KBM-7 (cell line): ENCODE measurements around the gene SP110.

Experiments used
- DNase-seq: peaks from one replicate; pipeline ENCODE4 v3.0.0-alpha.2; 2015
- in situ Hi-C: fragments of 300-500 bp; cut with MboI; formaldehyde crosslinking; loops from 2 replicates; pipeline ENCODE4 v1.14.3; 2020; ENCODE audit warnings: low sequenced_read_pairs, low pct_unique_long_range_greater_than_20kb, mixed read lengths

Gene SP110

DNA sequence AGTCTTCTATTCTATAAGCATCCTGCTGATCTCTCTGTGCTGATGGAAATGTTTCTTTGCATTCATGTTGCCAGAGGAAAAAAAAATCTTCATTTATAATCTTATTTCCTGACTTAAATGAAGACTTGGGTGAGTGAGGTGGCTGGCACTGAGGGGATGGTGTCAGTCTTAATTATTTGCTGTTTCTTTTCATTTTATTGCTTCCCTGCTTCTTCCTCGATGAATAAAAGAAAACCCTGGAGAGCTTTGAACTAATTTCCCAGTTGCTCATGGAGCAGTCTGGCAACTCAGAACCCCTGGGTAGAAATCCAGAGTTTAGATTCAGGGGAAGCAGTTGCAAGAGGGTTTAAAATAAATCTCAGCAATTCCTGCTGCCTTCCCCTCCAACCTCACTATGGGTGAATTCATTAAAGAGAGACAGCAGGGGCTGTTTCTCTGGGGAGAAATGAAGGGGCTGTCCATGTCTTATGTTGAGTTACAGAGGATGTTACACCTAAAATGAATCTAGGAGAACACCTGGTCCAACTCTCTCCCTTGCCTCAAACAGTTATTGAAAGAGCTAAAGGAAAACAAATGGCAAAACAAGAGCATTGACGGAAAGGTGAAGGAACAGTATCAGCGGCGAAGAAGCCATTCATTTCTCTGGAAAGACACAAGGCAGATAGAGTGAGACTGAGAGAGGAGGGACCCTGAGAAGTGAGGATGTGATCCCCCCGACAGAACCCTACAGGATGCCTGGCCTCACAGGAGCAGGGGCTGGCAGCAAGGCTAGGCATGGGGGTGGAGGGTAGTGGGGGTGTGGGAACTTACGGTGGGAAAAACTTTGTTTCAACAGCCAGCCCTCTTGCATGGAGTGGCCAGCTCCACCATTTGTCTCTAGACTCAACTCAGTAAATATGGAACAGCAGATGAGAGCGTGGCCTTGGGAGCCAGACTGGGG is 41.0 kb downstream of the SP110 start:
- in situ Hi-C loops, result no loop called here
- no peak for DNase-seq

DNA sequence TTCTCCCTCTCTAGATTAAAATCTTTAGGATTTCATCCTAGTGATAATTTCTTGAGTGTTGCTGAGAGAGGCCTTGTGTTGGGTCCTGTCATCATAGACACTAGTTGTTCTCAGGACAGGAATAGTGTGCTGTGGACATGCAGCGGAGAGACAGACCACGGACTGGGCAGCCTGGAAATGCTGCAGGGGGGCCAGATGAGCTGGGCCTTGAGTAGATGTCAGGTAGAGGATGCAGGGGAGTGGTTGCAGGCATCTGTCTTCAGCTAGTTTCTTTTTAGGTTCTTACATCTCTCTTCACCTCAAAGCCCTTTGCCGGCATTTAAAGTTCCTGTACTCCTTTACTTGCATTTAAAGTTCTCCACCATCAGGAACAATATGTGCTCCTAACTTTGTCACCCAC is 42.8 kb downstream of the SP110 start:
- in situ Hi-C loops, result no loop called here
- no peak for DNase-seq

DNA sequence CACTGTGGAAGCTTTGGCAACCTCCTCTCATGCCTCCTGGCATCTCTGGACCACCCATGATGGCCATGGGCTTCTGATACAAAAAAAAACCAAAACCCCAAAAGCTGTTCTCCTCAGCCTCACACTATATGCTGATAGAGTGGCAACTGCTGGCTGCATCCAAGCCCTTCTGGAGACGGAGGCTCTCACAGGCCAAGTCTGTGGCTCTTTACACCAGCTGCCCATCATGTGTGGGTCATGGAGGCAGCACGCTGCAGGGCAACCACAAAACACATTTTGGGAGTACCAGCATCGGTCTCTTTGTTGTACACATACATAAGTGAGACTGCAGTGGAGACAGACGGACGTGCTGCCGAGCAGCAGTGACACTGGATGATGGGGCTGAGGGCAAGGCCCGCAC is 45.3 kb downstream of the SP110 start:
- DNase-seq, result no peak
- in situ Hi-C loops, result loop anchor here (25.0 kb wide), 1 partner anchor 638 kb away; no protein-coding TSS in a partner anchor

- in situ Hi-C loops, result loop anchor here (25.0 kb wide), 1 partner anchor 639 kb away; no protein-coding TSS in a partner anchor
- DNase-seq, result no peak
Observed at GRCh38 chr2:230172852-230173251, 46.9 kb downstream of the SP110 start.

DNA sequence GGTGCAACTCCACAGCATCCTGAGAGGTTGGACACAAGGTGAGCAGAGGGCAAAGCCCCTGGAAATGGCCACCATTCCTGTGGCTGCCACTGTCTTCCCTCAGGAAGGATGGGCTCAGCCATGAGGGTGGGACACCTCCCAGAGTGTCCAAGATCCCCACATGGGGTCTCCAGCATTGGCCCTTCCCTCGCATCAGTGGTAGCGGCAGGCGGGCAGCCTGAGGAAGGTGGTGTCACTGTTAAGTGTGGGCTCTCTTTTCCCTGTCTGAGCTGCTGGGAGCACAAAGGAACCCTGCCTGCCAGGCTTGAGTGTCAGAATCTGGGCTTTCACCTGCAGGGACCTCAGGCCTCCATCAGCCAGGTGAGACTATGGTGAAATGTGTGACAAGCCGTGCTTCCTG is 47.6 kb downstream of the SP110 start:
- in situ Hi-C loops, result loop anchor here (25.0 kb wide), 1 partner anchor 640 kb away; no protein-coding TSS in a partner anchor
- DNase-seq, result no peak

DNA sequence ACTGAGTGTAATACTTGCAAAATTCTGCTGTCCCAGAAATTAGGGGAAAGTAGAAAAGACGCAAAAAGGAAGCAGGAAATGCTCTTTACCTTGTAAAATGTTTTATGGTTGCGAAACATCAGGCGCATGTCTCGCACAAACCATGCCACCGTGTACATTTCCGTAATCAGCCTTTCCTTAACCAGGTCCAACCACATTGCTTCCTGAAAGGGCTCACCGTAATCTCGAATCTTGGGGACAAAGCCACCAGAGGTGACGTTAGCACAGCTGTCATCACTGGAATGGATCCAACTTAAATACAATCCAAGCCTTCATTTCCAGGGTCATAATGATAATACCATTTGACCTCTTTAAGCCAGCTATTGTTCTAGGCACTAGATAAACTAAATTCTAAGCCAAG is 49.3 kb downstream of the SP110 start:
- in situ Hi-C loops, result loop anchor here (25.0 kb wide), 1 partner anchor 642 kb away; no protein-coding TSS in a partner anchor
- DNase-seq, result peak; percentile 89

DNA sequence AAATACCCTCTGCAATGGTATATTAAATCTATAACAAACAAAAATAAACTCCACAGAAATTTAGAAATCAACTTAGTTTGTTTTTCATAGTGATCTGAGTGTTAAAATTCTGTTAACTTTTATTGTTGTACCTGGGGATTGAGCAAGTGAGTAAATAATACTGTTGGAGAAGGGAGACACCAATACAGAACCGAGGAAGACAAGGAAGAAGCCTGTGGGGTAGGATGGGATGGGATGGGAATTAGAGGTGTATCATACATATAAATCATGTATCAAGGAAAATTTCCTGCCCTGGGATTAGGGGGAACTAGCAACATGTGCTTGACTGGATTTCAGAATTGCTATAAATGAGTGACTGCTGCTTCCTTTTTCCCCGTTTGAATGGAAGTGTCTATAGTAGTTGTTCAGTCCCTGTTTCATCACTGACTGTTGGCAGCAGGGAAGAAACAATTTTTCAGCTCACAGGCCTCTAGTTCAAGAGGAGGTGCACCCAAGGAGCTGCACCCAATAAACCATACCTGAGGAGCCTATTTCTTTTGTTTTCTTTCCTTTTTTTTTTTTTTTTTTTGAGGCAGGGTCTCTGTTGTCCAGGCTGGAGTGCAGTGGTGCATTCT is 53.1 kb downstream of the SP110 start:
- in situ Hi-C loops, result loop anchor here (25.0 kb wide), 1 partner anchor 646 kb away; no protein-coding TSS in a partner anchor
- no peak for DNase-seq

GRCh38 chr2:230164139-230164538 is 55.6 kb downstream of the SP110 start:
- in situ Hi-C loops, result loop anchor here (25.0 kb wide), 1 partner anchor 648 kb away; no protein-coding TSS in a partner anchor
- DNase-seq, result no peak

DNA sequence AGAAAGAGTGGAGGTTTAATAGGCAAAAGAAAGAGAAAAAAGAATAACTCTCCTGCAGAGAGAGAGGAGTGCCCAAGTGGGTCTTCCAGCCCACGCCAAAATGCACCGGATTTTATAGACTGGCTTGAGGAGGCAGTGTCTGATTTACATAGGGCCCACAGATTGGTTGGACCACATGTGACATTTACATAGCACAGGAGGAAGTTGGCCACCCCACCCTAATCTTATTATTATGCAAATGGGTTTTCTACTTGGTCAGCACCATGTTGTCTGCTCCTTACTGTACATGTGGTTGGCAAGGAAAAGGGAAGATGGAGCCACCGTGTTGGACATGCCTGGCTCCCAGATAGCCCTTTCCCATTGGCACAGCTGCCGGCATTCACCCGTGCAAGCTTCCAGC is 56.8 kb downstream of the SP110 start:
- in situ Hi-C loops, result loop anchor here (25.0 kb wide), 1 partner anchor 649 kb away; no protein-coding TSS in a partner anchor
- DNase-seq, result peak; percentile 40

DNA sequence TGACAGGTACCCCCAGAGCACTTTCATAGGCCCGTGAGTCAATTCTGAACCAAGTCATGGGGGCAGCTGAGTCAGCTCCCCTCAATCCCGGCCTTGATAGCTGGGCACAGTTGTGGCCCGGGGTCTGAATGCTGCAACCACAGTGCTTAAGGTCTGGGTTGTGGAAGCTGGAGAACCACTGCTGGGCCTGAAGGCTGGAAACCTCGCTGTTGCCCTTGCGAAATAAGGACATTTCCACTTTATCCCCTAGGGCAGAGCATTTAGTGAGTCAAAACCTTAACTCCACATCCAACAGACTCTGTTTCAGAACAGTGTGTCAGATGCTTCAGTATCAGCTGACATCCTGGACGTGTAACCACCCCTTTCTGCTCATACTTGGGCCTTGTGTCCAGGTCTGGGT is 58.6 kb downstream of the SP110 start:
- DNase-seq, result no peak
- in situ Hi-C loops, result loop anchor here (25.0 kb wide), 1 partner anchor 651 kb away; no protein-coding TSS in a partner anchor

- in situ Hi-C loops, result loop anchor here (25.0 kb wide), 1 partner anchor 652 kb away; no protein-coding TSS in a partner anchor
- peak; percentile 89 for DNase-seq
Observed at GRCh38 chr2:230160112-230160660, 59.6 kb downstream of the SP110 start.

DNA sequence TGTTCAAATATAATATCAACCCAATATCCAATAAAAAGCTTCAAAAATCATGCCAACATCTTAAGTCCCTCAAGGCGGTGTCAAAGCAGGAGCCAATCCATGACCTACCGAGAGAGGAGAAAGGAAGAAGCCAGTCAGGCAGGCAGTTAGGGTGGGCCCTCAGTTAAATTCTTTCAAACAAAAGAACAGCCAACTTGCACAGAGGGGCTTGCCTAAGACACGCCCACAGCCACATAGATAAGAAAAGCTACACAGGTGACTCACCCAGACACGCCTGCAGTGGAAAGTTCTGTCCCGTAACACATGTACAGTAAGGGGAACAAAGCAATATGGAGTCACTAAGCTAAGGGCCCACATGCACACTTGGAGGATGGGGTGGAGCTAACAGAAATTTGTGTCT is 61.3 kb downstream of the SP110 start:
- no peak for DNase-seq
- in situ Hi-C loops, result loop anchor here (25.0 kb wide), 1 partner anchor 654 kb away; no protein-coding TSS in a partner anchor

- in situ Hi-C loops, result loop anchor here (25.0 kb wide), 1 partner anchor 655 kb away; no protein-coding TSS in a partner anchor
Observed at GRCh38 chr2:230156782-230157699, 62.7 kb downstream of the SP110 start.

DNA sequence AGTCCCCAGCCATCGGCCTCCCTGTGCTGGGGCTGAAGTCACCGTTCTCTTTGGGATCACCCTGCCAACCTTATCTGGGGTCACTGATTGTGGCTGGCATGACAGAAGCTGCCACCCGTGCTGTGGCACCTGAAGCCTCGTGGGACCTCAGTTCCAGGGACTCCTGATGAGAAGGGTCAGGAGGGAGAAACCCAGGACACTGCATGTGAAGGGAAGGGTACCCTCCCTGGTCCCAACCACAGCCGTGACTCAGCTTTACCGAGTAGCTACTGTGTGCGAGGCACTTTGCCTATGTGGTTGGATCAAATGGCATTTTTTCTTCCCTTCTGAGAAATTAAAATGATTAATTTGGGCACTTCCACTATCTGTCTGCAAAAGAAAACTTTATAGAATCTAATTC is 64.4 kb downstream of the SP110 start:
- in situ Hi-C loops, result loop anchor here (25.0 kb wide), 1 partner anchor 657 kb away; no protein-coding TSS in a partner anchor
- DNase-seq, result no peak

More at GRCh38 chr2:230156782-230157699, 62.7 kb downstream of the SP110 start:
- no peak for DNase-seq

GRCh38 chr2:230153390-230153976 is 66.3 kb downstream of the SP110 start:
- no peak for DNase-seq
- in situ Hi-C loops, result loop anchor here (25.0 kb wide), 1 partner anchor 659 kb away; no protein-coding TSS in a partner anchor

DNA sequence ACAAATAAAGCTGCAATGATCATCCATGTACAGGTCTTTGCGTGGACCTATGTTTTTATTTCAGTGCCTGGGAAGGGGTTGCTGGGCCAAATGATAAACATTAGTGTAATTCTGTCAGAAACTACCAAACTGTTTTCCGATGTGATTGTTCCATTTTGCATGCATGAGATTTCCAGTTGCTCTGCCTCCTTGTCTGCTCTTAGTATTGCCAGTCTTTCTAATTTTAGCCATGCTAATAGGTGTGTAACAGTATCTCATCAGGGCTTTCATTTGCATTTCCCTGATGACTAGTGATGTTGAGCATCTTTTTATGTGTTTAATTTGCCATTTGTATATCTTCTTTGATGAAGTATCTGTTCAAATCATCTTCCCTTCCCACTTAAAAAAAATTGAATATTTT is 67.5 kb downstream of the SP110 start:
- in situ Hi-C loops, result loop anchor here (25.0 kb wide), 1 partner anchor 660 kb away; no protein-coding TSS in a partner anchor

GRCh38 chr2:230144355-230144754 is 75.4 kb downstream of the SP110 start:
- in situ Hi-C loops, result no loop called here

More for the DNA sequence above, 67.5 kb downstream of the SP110 start:
- DNase-seq, result no peak

DNA sequence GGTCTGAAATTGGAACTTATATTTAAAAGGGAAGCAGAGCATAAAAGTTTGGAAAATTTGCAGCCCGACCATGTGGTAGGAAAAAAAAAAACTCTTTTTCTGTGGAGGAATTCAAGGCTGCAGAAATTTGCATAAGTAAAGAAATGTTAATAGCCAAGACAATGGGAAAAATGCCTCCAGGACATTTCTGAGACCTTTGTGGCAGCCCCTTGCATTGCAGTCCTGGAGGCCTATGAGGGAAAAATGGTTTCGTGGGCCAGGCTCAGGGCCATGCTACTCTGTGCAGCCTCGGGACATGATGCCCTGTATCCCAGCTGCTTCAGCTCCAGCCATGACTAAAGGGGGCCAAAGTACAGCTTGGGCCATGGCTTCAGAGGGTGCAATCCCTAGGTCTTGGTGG is 79.1 kb downstream of the SP110 start:
- in situ Hi-C loops, result no loop called here
- DNase-seq, result no peak

More at GRCh38 chr2:230144355-230144754, 75.4 kb downstream of the SP110 start:
- DNase-seq, result no peak
